C4-2B (cell line): ENCODE measurements around the gene ASCC3.

Experiments
- CTCF ChIP-seq: fragments of 450-650 bp; conservative IDR thresholded peaks from 2 replicates; pipeline ENCODE4 v1.5.1; 2017; ENCODE audit warnings: mild to moderate bottlenecking
- ZFX ChIP-seq: fragments of 450-650 bp; IDR thresholded peaks from 2 replicates; pipeline ENCODE4 v1.6.1; 2017

GRCh38 chr6:100599088-100599770, 281.9 kb downstream of the ASCC3 start:
- TF ChIP-seq CTCF (no peak), ZFX (no peak)
